B cell (primary cell): ENCODE results near the gene LIN52. TPM values are rescaled to one million over a fixed set of nuclear protein-coding genes. Genes with fewer than 3 reads are reported as not detected.

Source experiments
- ATAC-seq: fragments of 200-7000 bp; cut with Tn5 transposase; one replicate; pipeline ENCODE4 v1.10.0; 2021; ENCODE audit warnings: low read depth, mild to moderate bottlenecking, moderate number of reproducible peaks, moderate library complexity
- CTCF ChIA-PET: fragments of 350-600 bp; sonication (Branson Sonifier 250); formaldehyde crosslinking; loops from one replicate; lab custom pipeline; 2021; ENCODE audit warnings: antibody characterized with exemption, inconsistent platforms; lab: Charles Lee
- POLR2A ChIA-PET: fragments of 350-600 bp; sonication (Branson Sonifier 250); formaldehyde crosslinking; loops from one replicate; lab custom pipeline; 2021; ENCODE audit warnings: antibody characterized with exemption; lab: Charles Lee
- DNase-seq: peaks from one replicate; pipeline ENCODE4 v3.0.0; 2013
- H2AFZ ChIP-seq: 2 replicates; pipeline ENCODE4 v1.6.1; 2012; ENCODE audit warnings: mild to moderate bottlenecking, low read depth, low read length; ENCODE audit not compliant: insufficient read depth, poor library complexity, severe bottlenecking
- H3K27ac ChIP-seq, 2 donors: 1 replicate in 1 of 2; 2 replicates in 1 of 2; pipeline ENCODE4 v1.5.1; 2012 to 2013; ENCODE audit warnings: low read length in 2 of 2, mild to moderate bottlenecking in 2 of 2, moderate library complexity in 1 of 2
- H3K27me3 ChIP-seq, 4 experiments: fragments of 200-600 bp in 1 of 4; sonication (generic) in 1 of 4; replicated peaks in 1 of 4; 1 replicate in 2 of 4; 2 replicates in 2 of 4; pipeline versions ENCODE4 v1.6.1 to v1.7.0; 2013 to 2016; ENCODE audit warnings: low read length in 3 of 4, mild to moderate bottlenecking in 2 of 4, mixed read lengths in 1 of 4, moderate library complexity in 1 of 4; ENCODE audit not compliant: insufficient read depth in 4 of 4, control insufficient read depth in 3 of 4; ENCODE audit errors: control extremely low read depth in 1 of 4
- H3K36me3 ChIP-seq, 2 experiments: replicated peaks in 1 of 2; 1 replicate in 1 of 2; 2 replicates in 1 of 2; pipeline versions ENCODE4 v1.6.1 to v1.7.1; 2013; ENCODE audit warnings: low read length in 1 of 2; ENCODE audit not compliant: insufficient read depth in 2 of 2, control insufficient read depth in 1 of 2; ENCODE audit errors: control extremely low read depth in 1 of 2, extremely low read depth in 1 of 2
- H3K4me1 ChIP-seq, 2 donors: fragments of 200-600 bp in 1 of 2; sonication (generic) in 1 of 2; 1 replicate in 1 of 2; 2 replicates in 1 of 2; pipeline versions ENCODE4 v1.5.1 to v1.6.1; 2013 to 2017; ENCODE audit warnings: low read length in 2 of 2; ENCODE audit not compliant: control insufficient read depth in 2 of 2, insufficient read depth in 2 of 2
- H3K4me2 ChIP-seq: replicated peaks from 2 replicates; pipeline ENCODE3; 2012; ENCODE audit warnings: mild to moderate bottlenecking, low read depth, low read length; ENCODE audit not compliant: poor library complexity, severe bottlenecking
- H3K4me3 ChIP-seq, 5 experiments: fragments of 200-600 bp in 1 of 5; sonication (generic) in 1 of 5; 1 replicate in 3 of 5; 2 replicates in 2 of 5; pipeline versions ENCODE4 v1.5.1 to v1.7.0; 2011 to 2016; ENCODE audit warnings: low read length in 4 of 5, mild to moderate bottlenecking in 4 of 5, low read depth in 2 of 5, control low read depth in 1 of 5, moderate library complexity in 1 of 5; ENCODE audit not compliant: insufficient read depth in 1 of 5; ENCODE audit errors: control extremely low read depth in 1 of 5, extremely low read depth in 1 of 5
- H3K79me2 ChIP-seq: fragments of 200-600 bp; sonication (generic); one replicate; pipeline ENCODE4 v1.6.0; 2016; ENCODE audit warnings: low read length; ENCODE audit not compliant: control insufficient read depth, insufficient read depth
- H3K9ac ChIP-seq: fragments of 200-600 bp; sonication (generic); 2 replicates; pipeline ENCODE4 v1.6.1; 2017; ENCODE audit warnings: mild to moderate bottlenecking, low read length, moderate library complexity
- H3K9me3 ChIP-seq, 3 donors: one replicate each; pipeline versions ENCODE4 v1.6.1 to v1.7.1; 2013; ENCODE audit warnings: low read length in 2 of 3; ENCODE audit not compliant: control insufficient read depth in 2 of 3, insufficient read depth in 1 of 3; ENCODE audit errors: control extremely low read depth in 1 of 3
- H4K20me1 ChIP-seq: 2 replicates; pipeline ENCODE4 v1.6.0; 2012; ENCODE audit warnings: mild to moderate bottlenecking, low read length; ENCODE audit not compliant: insufficient read depth, control insufficient read depth, poor library complexity, severe bottlenecking
- H3K27ac Mint-ChIP-seq: one replicate; pipeline ENCODE4 v1.8.0; 2021; ENCODE audit warnings: mixed read lengths
- H3K27me3 Mint-ChIP-seq: one replicate; pipeline ENCODE4 v1.8.0; 2021; ENCODE audit warnings: mixed read lengths
- H3K4me1 Mint-ChIP-seq: one replicate; pipeline ENCODE4 v1.8.0; 2021; ENCODE audit warnings: mixed read lengths
- H3K4me3 Mint-ChIP-seq: one replicate; pipeline ENCODE4 v1.8.0; 2021; ENCODE audit warnings: mixed read lengths
- H3K9me3 Mint-ChIP-seq: one replicate; pipeline ENCODE4 v1.8.0; 2022; ENCODE audit warnings: mixed read lengths; ENCODE audit not compliant: insufficient read depth
- CTCF ChIP-seq: fragments of 200-600 bp; IDR thresholded peaks from one replicate; pipeline ENCODE4 v1.8.0; 2022; ENCODE audit warnings: antibody characterized with exemption, mild to moderate bottlenecking
- EZH2 ChIP-seq: IDR thresholded peaks from 2 replicates; pipeline ENCODE4 v1.6.1; 2012; ENCODE audit warnings: borderline replicate concordance, low read depth, mild to moderate bottlenecking, moderate library complexity, low read length; ENCODE audit not compliant: insufficient read depth, poor library complexity, severe bottlenecking
- WGBS: methylation state at CpG from one replicate; pipeline ENCODE4 v1.1.5; 2013; ENCODE audit warnings: missing lambda C conversion rate; ENCODE audit not compliant: insufficient coverage; 5-methylcytosine and 5-hydroxymethylcytosine counted together
- intact Hi-C: fragments of 100-400 bp; cut with micrococcal nuclease; formaldehyde crosslinking; loops from one replicate; pipeline ENCODE4 v1.10.0; 2022
- polyA plus RNA-seq: library from polyadenylated mRNA; depleted of rRNA; stranded (reverse); fragments of >200 nt; gene quantifications from 2 replicates; pipeline ENCODE4 v1.2.3, GENCODE V29; 2012
- total RNA-seq, 2 donors: library from RNA; stranded (reverse); fragments of 120-200 nt in 1 of 2; gene quantifications; 1 replicate in 1 of 2; 2 replicates in 1 of 2; pipeline versions ENCODE4 v1.2.3 to v1.2.4, GENCODE V29; 2013 to 2022

LIN52 gene
- total and polyA plus RNA-seq, 2 donors (not counting 1 experiment from before 2014, with no cell fraction given): 3.9 to 13.1 TPM

GRCh38 chr14:74223016-74223415 is 138.3 kb downstream of the LIN52 start:
- Histone ChIP-seq H3K9ac (no peak overlapping the region), H3K79me2 (no peaks in the 10 kb centered on the region), H3K27ac (no peak overlapping the region), H4K20me1 (no peaks in the 10 kb centered on the region), H3K4me1 (peaks cover under 1% of the 10 kb centered on the region in 2 donors), H3K4me2 (no peak overlapping the region), H3K27me3 (peaks cover 0 to 18% (median 7%) of the 10 kb centered on the region in 4 experiments), H2AFZ (no peak overlapping the region), H3K9me3 (peaks cover 0 to 6% (median 0%) of the 10 kb centered on the region in 3 donors), H3K36me3 (no peaks in the 10 kb centered on the region), H3K4me3 (no peak overlapping the region)
- WGBS: 84% methylated on average over 5 of the region's 6 CpGs
- DNase-seq (no peak), ATAC-seq (no peak)
- POLR2A ChIA-PET: no interaction called here
- H3K4me1 Mint-ChIP-seq: no peaks in the 10 kb centered on the region
- intact Hi-C loops: no loop called here
- TF ChIP-seq EZH2: no peak
- TF ChIP-seq CTCF: no peak
- no peaks in the 10 kb centered on the region for H3K9me3 Mint-ChIP-seq
- CTCF ChIA-PET: no interaction called here
- no peak overlapping the region for H3K27ac Mint-ChIP-seq
- peaks cover 34% of the 10 kb centered on the region for H3K27me3 Mint-ChIP-seq
- H3K4me3 Mint-ChIP-seq: no peak overlapping the region

- Mint-ChIP-seq H3K4me3 (no peak overlapping the region), H3K27ac (no peak overlapping the region), H3K9me3 (peaks cover 5% of the 10 kb centered on the region), H3K4me1 (no peaks in the 10 kb centered on the region), H3K27me3 (peaks cover 59% of the 10 kb centered on the region)
- H2AFZ ChIP-seq: no peak overlapping the region
- CTCF ChIA-PET: interaction anchor here (1.1 to 1.3 kb wide), 2 partner anchors 20 to 119 kb away, joined by 4 to 5 read pairs; no protein-coding TSS in a partner anchor
- POLR2A ChIA-PET: no interaction called here
- H3K9me3 ChIP-seq: peaks cover 0 to 17% (median 4%) of the 10 kb centered on the region in 3 donors
- intact Hi-C loops: no loop called here
- no peaks in the 10 kb centered on the region for H3K36me3 ChIP-seq
- H3K9ac ChIP-seq: no peak overlapping the region
- H3K27me3 ChIP-seq: peaks cover 0 to 7% (median 1%) of the 10 kb centered on the region in 4 experiments
- H3K4me2 ChIP-seq: no peak overlapping the region
- ATAC-seq (no peak), DNase-seq (no peak)
- H4K20me1 ChIP-seq: no peaks in the 10 kb centered on the region
- H3K27ac ChIP-seq: no peak overlapping the region
- H3K4me1 ChIP-seq: no peaks in the 10 kb centered on the region
- H3K79me2 ChIP-seq: no peaks in the 10 kb centered on the region
- 79% methylated on average over 8 of the region's 8 CpGs for WGBS
- no peak overlapping the region for H3K4me3 ChIP-seq
- TF ChIP-seq EZH2: no peak
- no peak for TF ChIP-seq CTCF
These were observed 147.0 kb downstream of the LIN52 start for GRCh38 chr14:74231784-74232183.
